Measurements from ENCODE around the gene AIFM1. TPM values are rescaled to one million over a fixed set of nuclear protein-coding genes. Genes with fewer than 3 reads are reported as not detected.

AIFM1 gene
- total and polyA plus RNA-seq, 2 experiments from 2014 or later, result 29.6 to 47.3 TPM

- TF ChIP-seq ZNF462 (CRISPR knock-in tag; IDR thresholded peaks at IDR 0.05), result no peak
Measured at GRCh38 chrX:130079824-130080406, 85.7 kb downstream of the AIFM1 start (continued).

Other genes starting within 250 kb of the AIFM1 start
- gene BCORL1, start 183.2 kb downstream of the AIFM1 start, total RNA-seq (2014; rRNA removed; shearing (Covaris generic)), result 2.2 and 2.6 TPM in 2 replicates
- gene BCORL1, start 183.2 kb downstream of the AIFM1 start, polyA plus RNA-seq (2016; fragmentation: Nextera tagmentation; extraction: Ambion mirVana), result 2.3 and 2.7 TPM in 2 replicates
- gene ELF4, start 55.3 kb downstream of the AIFM1 start, total RNA-seq (2014; rRNA removed; shearing (Covaris generic)), result 1.6 and 1.8 TPM in 2 replicates
- gene ELF4, start 55.3 kb downstream of the AIFM1 start, polyA plus RNA-seq (2016; fragmentation: Nextera tagmentation; extraction: Ambion mirVana), result 0.42 and 0.50 TPM in 2 replicates
- 4.9 and 6.5 TPM in 2 replicates for gene RAB33A, start 6.1 kb upstream of the AIFM1 start, total RNA-seq (2014; rRNA removed; shearing (Covaris generic))
- 4.7 and 5.5 TPM in 2 replicates for gene RAB33A, start 6.1 kb upstream of the AIFM1 start, polyA plus RNA-seq (2016; fragmentation: Nextera tagmentation; extraction: Ambion mirVana)
- gene ZNF280C, start 103.1 kb upstream of the AIFM1 start, total RNA-seq (2014; rRNA removed; shearing (Covaris generic)), result 14.4 and 15.1 TPM in 2 replicates
- 5.4 and 7.9 TPM in 2 replicates for gene ZNF280C, start 103.1 kb upstream of the AIFM1 start, polyA plus RNA-seq (2016; fragmentation: Nextera tagmentation; extraction: Ambion mirVana)
- gene SLC25A14, start 174.1 kb upstream of the AIFM1 start, total RNA-seq (2014; rRNA removed; shearing (Covaris generic)), result 8.3 and 12.3 TPM in 2 replicates
- 9.2 and 14.9 TPM in 2 replicates for gene SLC25A14, start 174.1 kb upstream of the AIFM1 start, polyA plus RNA-seq (2016; fragmentation: Nextera tagmentation; extraction: Ambion mirVana)
- not detected in 2 replicates for gene GPR119, start 219.8 kb upstream of the AIFM1 start, total RNA-seq (2014; rRNA removed; shearing (Covaris generic))
- gene GPR119, start 219.8 kb upstream of the AIFM1 start, polyA plus RNA-seq (2016; fragmentation: Nextera tagmentation; extraction: Ambion mirVana), result not detected in 2 replicates
- 13.4 and 16.1 TPM in 2 replicates for gene RBMX2, start 236.1 kb upstream of the AIFM1 start, total RNA-seq (2014; rRNA removed; shearing (Covaris generic))
- 44.6 and 48.9 TPM in 2 replicates for gene RBMX2, start 236.1 kb upstream of the AIFM1 start, polyA plus RNA-seq (2016; fragmentation: Nextera tagmentation; extraction: Ambion mirVana)

Data from GM23338 (cell line).